ENCODE data around the gene NFATC1.

Gene NFATC1

DNA sequence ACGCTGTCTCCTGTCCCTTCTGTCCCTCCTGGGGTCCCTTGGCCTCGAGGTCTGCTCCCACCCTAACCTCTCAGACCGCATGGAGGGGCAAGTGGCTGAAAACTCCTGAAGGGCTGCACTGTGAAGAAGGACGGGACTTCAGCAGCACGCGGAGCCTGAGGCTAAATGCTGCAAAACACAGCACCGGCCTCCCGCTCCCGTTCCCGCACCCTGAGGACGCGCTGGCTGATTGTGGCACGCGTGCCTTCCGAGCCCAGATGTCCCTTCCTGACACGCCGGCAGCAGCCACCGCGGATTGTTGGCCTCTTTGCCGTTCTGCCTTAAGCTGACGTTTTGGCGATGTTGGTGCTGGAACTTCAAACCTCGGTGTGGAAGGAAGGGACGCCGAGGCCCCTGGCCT is 158.0 kb downstream of the NFATC1 start:
- no peaks in the 10 kb centered on the region for H3K9me3 ChIP-seq (ENCODE audit: control insufficient read depth in 5 of 5, low read length in 5 of 5)
- H3K27me3 ChIP-seq (ENCODE audit: control insufficient read depth in 5 of 5, insufficient read depth in 4 of 5, low read length in 5 of 5) = peaks cover 3 to 7% (median 3%) of the 10 kb centered on the region in 5 donors

DNA sequence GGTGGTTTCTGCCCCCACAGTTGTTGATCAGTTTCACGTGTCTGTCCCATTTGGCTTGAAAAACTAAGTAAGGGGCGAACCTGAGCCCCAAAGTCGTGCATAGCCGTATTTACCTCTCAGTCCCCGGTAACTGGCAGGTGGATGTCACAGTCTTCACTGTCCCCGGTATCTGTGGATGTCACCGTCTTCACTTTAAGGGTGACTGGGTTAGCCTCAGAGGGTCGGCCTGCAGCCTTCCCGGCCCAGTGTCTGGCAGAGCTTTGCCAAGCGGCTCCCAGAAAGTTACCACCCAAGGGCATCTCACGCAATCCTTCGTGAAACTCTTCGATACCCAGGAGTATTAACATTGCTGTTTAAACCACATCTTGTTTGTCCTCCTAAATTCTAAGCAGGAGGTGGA is 158.6 kb downstream of the NFATC1 start:
- Histone ChIP-seq H3K4me1 (ENCODE audit: control insufficient read depth in 5 of 5, insufficient read depth in 5 of 5, low read length in 5 of 5) (peaks cover 0 to 8% (median 0%) of the 10 kb centered on the region in 5 donors), H3K9me3 (ENCODE audit: control insufficient read depth in 5 of 5, low read length in 5 of 5) (no peaks in the 10 kb centered on the region), H3K9ac (ENCODE audit: low read length in 5 of 5) (no peak overlapping the region), H3K27me3 (ENCODE audit: control insufficient read depth in 5 of 5, insufficient read depth in 4 of 5, low read length in 5 of 5) (peaks cover 0 to 5% (median 3%) of the 10 kb centered on the region in 5 donors), H3K4me3 (ENCODE audit: low read depth in 1 of 5, low read length in 5 of 5) (no peak overlapping the region), H3K36me3 (ENCODE audit: control insufficient read depth in 5 of 5, insufficient read depth in 5 of 5, low read length in 5 of 5) (no peaks in the 10 kb centered on the region), H3K27ac (ENCODE audit: low read depth, low read length) (no peak overlapping the region)

More for the DNA sequence above, 158.0 kb downstream of the NFATC1 start:
- Histone ChIP-seq H3K4me3 (ENCODE audit: low read depth in 1 of 5, low read length in 5 of 5) (no peak overlapping the region), H3K9ac (ENCODE audit: low read length in 5 of 5) (no peak overlapping the region), H3K36me3 (ENCODE audit: control insufficient read depth in 5 of 5, insufficient read depth in 5 of 5, low read length in 5 of 5) (no peaks in the 10 kb centered on the region), H3K27ac (ENCODE audit: low read depth, low read length) (no peak overlapping the region), H3K4me1 (ENCODE audit: control insufficient read depth in 5 of 5, insufficient read depth in 5 of 5, low read length in 5 of 5) (peaks cover 0 to 8% (median 0%) of the 10 kb centered on the region in 5 donors)

DNA sequence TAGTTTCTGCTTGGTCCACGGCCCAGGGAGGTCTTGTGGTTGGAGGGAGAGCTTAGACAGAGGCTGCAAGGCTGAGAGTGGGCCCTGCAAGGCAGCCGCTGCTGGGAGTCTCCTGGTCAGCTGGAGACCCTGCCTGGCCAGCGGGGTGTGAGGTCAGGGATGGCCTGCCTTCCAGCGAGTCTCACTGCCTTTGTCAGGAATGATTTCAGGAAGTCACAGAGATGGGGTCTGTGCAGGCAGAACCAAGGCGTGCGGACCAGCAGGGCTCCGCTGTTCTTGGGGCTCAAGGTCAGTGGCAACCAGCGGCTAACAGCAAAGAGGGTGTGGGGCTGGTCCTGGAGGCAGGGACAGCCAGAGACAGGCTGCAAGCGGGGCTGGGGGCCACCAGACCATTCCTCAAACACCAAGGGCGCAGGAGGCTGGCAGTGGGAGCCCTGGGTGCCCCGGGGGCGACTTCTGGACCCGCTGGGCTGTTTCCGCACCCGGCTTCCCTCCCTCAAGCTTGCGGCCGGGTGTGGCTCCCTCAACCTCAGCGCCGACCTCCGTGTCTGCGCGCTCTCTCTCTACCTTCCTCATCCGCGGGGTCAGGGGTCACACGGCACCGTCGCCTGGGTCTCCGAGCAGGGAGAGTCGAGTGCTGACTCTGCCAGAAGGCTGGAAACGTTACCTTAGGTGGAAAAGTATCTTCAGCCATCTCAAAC is 159.4 kb downstream of the NFATC1 start:
- Histone ChIP-seq H3K4me3 (ENCODE audit: low read depth in 1 of 5, low read length in 5 of 5) (no peak overlapping the region), H3K9ac (ENCODE audit: low read length in 5 of 5) (no peak overlapping the region), H3K4me1 (ENCODE audit: control insufficient read depth in 5 of 5, insufficient read depth in 5 of 5, low read length in 5 of 5) (peaks cover 0 to 8% (median 0%) of the 10 kb centered on the region in 5 donors), H3K9me3 (ENCODE audit: control insufficient read depth in 5 of 5, low read length in 5 of 5) (no peaks in the 10 kb centered on the region), H3K36me3 (ENCODE audit: control insufficient read depth in 5 of 5, insufficient read depth in 5 of 5, low read length in 5 of 5) (no peaks in the 10 kb centered on the region), H3K27ac (ENCODE audit: low read depth, low read length) (no peak overlapping the region), H3K27me3 (ENCODE audit: control insufficient read depth in 5 of 5, insufficient read depth in 4 of 5, low read length in 5 of 5) (peaks cover 0 to 5% (median 3%) of the 10 kb centered on the region in 5 donors)

DNA sequence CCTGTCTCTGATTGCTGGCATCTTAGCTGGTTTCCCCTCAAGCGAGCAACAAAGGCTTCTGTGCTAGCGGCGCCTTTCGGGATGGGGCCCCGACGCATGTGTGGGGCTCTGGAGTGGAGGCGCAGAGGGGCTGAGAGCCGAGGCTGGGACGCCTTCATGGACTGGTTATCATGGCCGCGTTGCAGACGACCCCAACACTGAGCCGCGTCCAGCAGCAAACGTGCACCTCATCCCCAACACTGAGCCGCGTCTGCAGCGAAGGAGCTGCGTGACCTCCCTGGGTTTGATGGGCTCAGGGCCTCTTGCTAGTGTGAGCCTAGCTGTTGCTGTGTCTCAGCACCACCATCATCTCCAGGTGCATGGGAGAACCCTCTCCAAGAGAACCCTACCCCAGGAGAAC is 160.2 kb downstream of the NFATC1 start:
- Histone ChIP-seq H3K9ac (ENCODE audit: low read length in 5 of 5) (no peak overlapping the region), H3K4me1 (ENCODE audit: control insufficient read depth in 5 of 5, insufficient read depth in 5 of 5, low read length in 5 of 5) (peaks cover 0 to 8% (median 0%) of the 10 kb centered on the region in 5 donors), H3K4me3 (ENCODE audit: low read depth in 1 of 5, low read length in 5 of 5) (no peak overlapping the region), H3K36me3 (ENCODE audit: control insufficient read depth in 5 of 5, insufficient read depth in 5 of 5, low read length in 5 of 5) (no peaks in the 10 kb centered on the region), H3K27me3 (ENCODE audit: control insufficient read depth in 5 of 5, insufficient read depth in 4 of 5, low read length in 5 of 5) (peaks cover 0 to 5% (median 3%) of the 10 kb centered on the region in 5 donors), H3K9me3 (ENCODE audit: control insufficient read depth in 5 of 5, low read length in 5 of 5) (no peaks in the 10 kb centered on the region), H3K27ac (ENCODE audit: low read depth, low read length) (no peak overlapping the region)

DNA sequence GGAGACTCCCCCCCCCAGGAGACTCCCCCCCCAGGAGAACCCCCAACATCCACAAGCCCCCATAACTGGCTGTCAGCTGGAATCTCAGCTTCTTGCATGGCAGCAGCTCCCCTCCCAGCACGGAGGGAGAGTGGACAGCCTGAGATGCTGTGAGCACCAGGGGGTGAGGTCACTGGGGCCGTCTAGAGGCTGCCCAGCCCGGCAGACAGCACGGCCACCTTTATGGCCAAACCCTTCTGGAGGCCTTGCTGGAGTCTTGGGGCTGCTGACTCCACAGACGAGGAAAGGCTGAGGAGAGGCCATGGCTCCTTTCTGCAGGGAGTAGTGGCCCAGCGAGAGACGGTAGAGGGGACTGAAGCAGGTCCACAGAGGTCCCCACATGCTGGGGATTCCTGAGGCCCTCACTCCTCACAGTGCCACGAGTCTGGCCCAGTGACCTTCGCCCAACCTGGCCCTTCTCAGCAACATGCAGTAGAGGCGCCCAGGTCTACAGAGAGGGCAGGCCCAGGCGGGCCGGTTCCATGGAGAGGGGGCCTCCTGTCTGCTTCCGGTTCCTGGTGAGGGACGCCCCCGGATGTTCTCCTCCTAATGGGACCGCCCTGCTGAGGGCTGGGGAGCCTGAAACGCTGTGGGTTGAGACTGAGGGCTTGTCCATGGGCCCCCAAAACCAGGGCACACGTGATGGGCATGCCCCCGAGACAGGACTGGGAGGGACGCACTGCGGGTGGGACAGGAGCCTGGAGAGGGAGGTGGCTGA is 161.3 kb downstream of the NFATC1 start:
- H3K27me3 ChIP-seq (ENCODE audit: control insufficient read depth in 5 of 5, insufficient read depth in 4 of 5, low read length in 5 of 5) = peaks cover 0 to 5% (median 3%) of the 10 kb centered on the region in 5 donors
- H3K4me3 ChIP-seq (ENCODE audit: low read depth in 1 of 5, low read length in 5 of 5) = no peak overlapping the region
- H3K9me3 ChIP-seq (ENCODE audit: control insufficient read depth in 5 of 5, low read length in 5 of 5) = no peaks in the 10 kb centered on the region
- H3K9ac ChIP-seq (ENCODE audit: low read length in 5 of 5) = no peak overlapping the region
- peaks cover 0 to 8% (median 0%) of the 10 kb centered on the region in 5 donors for H3K4me1 ChIP-seq (ENCODE audit: control insufficient read depth in 5 of 5, insufficient read depth in 5 of 5, low read length in 5 of 5)
- H3K36me3 ChIP-seq (ENCODE audit: control insufficient read depth in 5 of 5, insufficient read depth in 5 of 5, low read length in 5 of 5) = no peaks in the 10 kb centered on the region
- no peak overlapping the region for H3K27ac ChIP-seq (ENCODE audit: low read depth, low read length)

DNA sequence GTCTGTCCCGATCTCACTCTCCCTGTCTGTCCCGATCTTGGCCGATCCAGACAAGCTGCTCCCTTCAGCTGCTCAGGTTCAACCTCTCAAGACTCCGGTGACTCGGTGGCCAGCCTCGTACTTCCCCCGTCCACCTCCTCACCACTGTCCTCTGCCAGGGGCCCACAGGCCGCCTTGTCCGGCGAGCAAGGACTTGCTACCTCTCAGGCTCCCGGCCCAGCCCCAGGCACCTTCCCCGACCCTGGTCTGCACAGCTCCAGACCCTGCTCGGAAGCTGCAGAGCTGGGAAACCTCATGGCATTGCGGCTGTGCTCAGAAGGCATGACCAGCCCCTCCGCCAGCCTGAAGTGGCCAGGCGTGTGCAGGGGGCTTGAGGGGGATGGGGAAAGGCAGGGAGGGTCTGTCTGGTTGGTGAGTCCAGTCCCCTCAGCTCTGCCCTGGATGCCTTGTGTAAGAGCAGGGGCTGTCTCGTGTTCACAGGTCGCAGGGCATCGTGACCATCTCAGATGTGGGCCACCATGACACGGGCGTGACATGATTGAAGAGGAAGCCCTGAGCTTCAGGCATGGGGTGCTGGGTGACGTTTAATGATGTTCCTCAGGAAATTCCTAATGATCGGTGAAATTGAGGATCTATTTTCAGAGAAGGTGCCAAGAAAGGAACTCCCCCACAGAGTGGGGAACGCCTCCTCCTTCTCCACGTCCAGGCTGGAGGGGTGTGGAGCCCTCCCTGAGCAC is 162.6 kb downstream of the NFATC1 start:
- Histone ChIP-seq H3K27me3 (ENCODE audit: control insufficient read depth in 5 of 5, insufficient read depth in 4 of 5, low read length in 5 of 5) (peaks cover 0 to 2% (median 0%) of the 10 kb centered on the region in 5 donors), H3K4me1 (ENCODE audit: control insufficient read depth in 5 of 5, insufficient read depth in 5 of 5, low read length in 5 of 5) (peaks cover 0 to 8% (median 0%) of the 10 kb centered on the region in 5 donors), H3K9me3 (ENCODE audit: control insufficient read depth in 5 of 5, low read length in 5 of 5) (no peaks in the 10 kb centered on the region), H3K9ac (ENCODE audit: low read length in 5 of 5) (no peak overlapping the region), H3K27ac (ENCODE audit: low read depth, low read length) (no peak overlapping the region), H3K4me3 (ENCODE audit: low read depth in 1 of 5, low read length in 5 of 5) (no peak overlapping the region), H3K36me3 (ENCODE audit: control insufficient read depth in 5 of 5, insufficient read depth in 5 of 5, low read length in 5 of 5) (no peaks in the 10 kb centered on the region)

DNA sequence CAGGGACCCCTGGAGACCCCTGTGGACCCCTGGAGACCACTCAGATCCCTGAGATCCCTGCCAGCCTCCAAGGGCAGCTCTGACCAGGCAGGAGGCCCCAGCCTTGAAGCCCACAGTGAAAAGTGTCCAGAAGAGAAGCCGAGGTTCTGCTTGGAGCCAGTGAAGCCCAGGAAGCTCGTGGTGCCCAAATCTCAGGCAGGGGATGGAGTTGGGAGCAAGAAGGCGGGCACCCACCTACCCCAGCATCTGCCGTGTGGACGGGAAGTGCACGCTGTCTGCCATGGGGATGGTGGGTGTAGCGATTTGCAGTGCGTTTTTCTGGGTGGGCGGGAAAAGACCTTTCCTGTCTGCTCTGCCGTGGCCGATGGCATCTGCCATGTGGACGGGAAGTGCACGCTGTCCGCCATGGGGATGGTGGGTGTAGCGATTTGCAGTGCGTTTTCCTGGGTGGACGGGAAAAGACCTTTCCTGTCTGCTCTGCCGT is 163.2 kb downstream of the NFATC1 start:
- Histone ChIP-seq H3K9ac (ENCODE audit: low read length in 5 of 5) (no peak overlapping the region), H3K27ac (ENCODE audit: low read depth, low read length) (no peak overlapping the region), H3K36me3 (ENCODE audit: control insufficient read depth in 5 of 5, insufficient read depth in 5 of 5, low read length in 5 of 5) (no peaks in the 10 kb centered on the region), H3K9me3 (ENCODE audit: control insufficient read depth in 5 of 5, low read length in 5 of 5) (no peaks in the 10 kb centered on the region), H3K27me3 (ENCODE audit: control insufficient read depth in 5 of 5, insufficient read depth in 4 of 5, low read length in 5 of 5) (peaks cover 0 to 2% (median 0%) of the 10 kb centered on the region in 5 donors), H3K4me3 (ENCODE audit: low read depth in 1 of 5, low read length in 5 of 5) (no peak overlapping the region), H3K4me1 (ENCODE audit: control insufficient read depth in 5 of 5, insufficient read depth in 5 of 5, low read length in 5 of 5) (peaks cover 0 to 8% (median 0%) of the 10 kb centered on the region in 5 donors)

DNA sequence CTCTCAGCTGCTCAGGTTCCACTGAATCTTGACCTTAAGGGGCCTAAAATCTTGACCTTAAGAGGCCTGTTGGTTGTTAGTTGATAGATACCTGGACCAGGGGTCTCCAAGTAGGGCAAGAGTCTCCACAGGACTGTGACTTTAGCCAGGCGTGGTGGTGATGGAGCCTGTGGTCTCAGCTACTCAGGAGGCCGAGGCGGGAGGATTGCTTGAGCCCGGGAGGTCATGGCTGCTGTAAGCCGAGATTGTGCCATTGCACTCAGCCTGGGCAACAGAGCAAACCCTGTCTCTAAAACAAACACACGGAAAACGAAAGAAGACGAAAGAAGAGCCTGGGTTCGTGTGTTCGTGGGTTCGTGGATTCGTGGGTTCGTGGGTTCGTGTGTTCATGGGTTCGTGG is 163.7 kb downstream of the NFATC1 start:
- Histone ChIP-seq H3K4me3 (ENCODE audit: low read depth in 1 of 5, low read length in 5 of 5) (no peak overlapping the region), H3K4me1 (ENCODE audit: control insufficient read depth in 5 of 5, insufficient read depth in 5 of 5, low read length in 5 of 5) (peaks cover 0 to 8% (median 0%) of the 10 kb centered on the region in 5 donors), H3K9me3 (ENCODE audit: control insufficient read depth in 5 of 5, low read length in 5 of 5) (no peaks in the 10 kb centered on the region), H3K9ac (ENCODE audit: low read length in 5 of 5) (no peak overlapping the region), H3K27me3 (ENCODE audit: control insufficient read depth in 5 of 5, insufficient read depth in 4 of 5, low read length in 5 of 5) (peaks cover 0 to 2% (median 0%) of the 10 kb centered on the region in 5 donors), H3K36me3 (ENCODE audit: control insufficient read depth in 5 of 5, insufficient read depth in 5 of 5, low read length in 5 of 5) (no peaks in the 10 kb centered on the region), H3K27ac (ENCODE audit: low read depth, low read length) (no peak overlapping the region)

DNA sequence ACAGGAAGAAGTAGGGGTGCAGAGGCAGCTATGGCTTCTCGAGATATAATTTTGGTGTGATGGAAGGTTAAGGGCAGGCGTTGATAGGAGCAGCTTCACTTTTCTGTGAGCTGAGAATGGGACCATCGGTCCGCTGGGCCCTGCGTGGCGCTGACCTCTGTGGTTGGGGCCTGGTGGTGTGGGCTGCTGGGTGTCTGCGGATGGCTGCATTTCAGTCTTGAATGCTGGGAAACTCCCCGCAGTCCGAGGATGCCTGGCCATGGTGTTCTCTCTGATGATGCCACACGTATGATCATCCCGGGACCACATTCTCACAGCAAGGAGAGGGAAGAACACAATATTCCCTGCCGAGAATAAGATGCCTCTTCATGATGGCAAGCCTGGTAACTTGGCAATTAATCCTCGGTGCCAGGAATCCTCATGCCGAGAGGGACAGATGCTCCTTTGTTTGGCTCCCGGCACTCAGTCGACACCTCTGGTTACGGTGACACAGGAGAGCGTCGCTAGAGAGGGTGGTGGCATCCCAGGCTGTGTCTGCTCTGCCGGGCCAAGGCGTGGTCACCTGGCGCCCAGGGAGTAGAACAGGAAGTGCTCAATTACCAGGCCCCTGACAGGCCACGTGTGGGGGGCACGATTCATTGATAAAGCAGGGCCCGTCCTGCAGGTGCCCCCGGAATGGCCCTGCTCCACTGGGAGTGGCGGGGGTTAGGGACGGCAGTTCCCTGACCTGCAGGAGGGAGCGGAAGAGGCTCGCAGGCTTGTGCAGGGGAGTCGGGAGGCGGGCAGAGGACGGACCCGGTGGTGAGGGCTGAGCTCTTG is 164.5 kb downstream of the NFATC1 start:
- H3K27ac ChIP-seq (ENCODE audit: low read depth, low read length) = no peak overlapping the region
- H3K27me3 ChIP-seq (ENCODE audit: control insufficient read depth in 5 of 5, insufficient read depth in 4 of 5, low read length in 5 of 5) = no peaks in the 10 kb centered on the region
- no peaks in the 10 kb centered on the region for H3K9me3 ChIP-seq (ENCODE audit: control insufficient read depth in 5 of 5, low read length in 5 of 5)
- H3K9ac ChIP-seq (ENCODE audit: low read length in 5 of 5) = no peak overlapping the region
- peaks cover 0 to 10% (median 3%) of the 10 kb centered on the region in 5 donors for H3K4me1 ChIP-seq (ENCODE audit: control insufficient read depth in 5 of 5, insufficient read depth in 5 of 5, low read length in 5 of 5)
- no peak overlapping the region for H3K4me3 ChIP-seq (ENCODE audit: low read depth in 1 of 5, low read length in 5 of 5)
- no peaks in the 10 kb centered on the region for H3K36me3 ChIP-seq (ENCODE audit: control insufficient read depth in 5 of 5, insufficient read depth in 5 of 5, low read length in 5 of 5)

All from subcutaneous abdominal adipose tissue (tissue), 5 donors.